Kidney tubule cell (primary cell): Measurements from ENCODE around the gene PTGR2.
"Not testable (repeated sequence)": the region's sequence is repeated elsewhere in the genome, so short reads cannot be mapped to it uniquely, and the experiment has no call there.

ENCODE experiments used
- DNase-seq: peaks from one replicate; pipeline ENCODE4 v3.0.0-alpha.2; 2018; ENCODE audit warnings: low spot score

Gene PTGR2

GRCh38 chr14:73851567-73852382, at the start of gene PTGR2:
TSS of gene PTGR2 (plus strand) at chr14:73851831. CDS start at chr14:73858863, 7,032 bp downstream.
- DNase-seq = peak; percentile 98

GRCh38 chr14:73802431-73803188, 49.0 kb upstream of the PTGR2 start:
- DNase-seq = no peak

GRCh38 chr14:73804636-73805035, 47.0 kb upstream of the PTGR2 start:
- DNase-seq = no peak

- no peak for DNase-seq
Measured at GRCh38 chr14:73807457-73807856, 44.2 kb upstream of the PTGR2 start.

- DNase-seq = no peak
Measured at GRCh38 chr14:73809391-73809790, 42.2 kb upstream of the PTGR2 start.

GRCh38 chr14:73810478-73811163, 41.0 kb upstream of the PTGR2 start:
- DNase-seq = no peak

GRCh38 chr14:73811164-73811503, 40.5 kb upstream of the PTGR2 start:
- no peak for DNase-seq

- DNase-seq = no peak
Measured at GRCh38 chr14:73814153-73814552, 37.5 kb upstream of the PTGR2 start.

GRCh38 chr14:73815849-73816248, 35.8 kb upstream of the PTGR2 start:
- no peak for DNase-seq

- DNase-seq = no peak
Measured at GRCh38 chr14:73816393-73816816, 35.2 kb upstream of the PTGR2 start.

GRCh38 chr14:73817020-73817655, 34.5 kb upstream of the PTGR2 start:
- no peak for DNase-seq

- no peak for DNase-seq
Measured at GRCh38 chr14:73818821-73819220, 32.8 kb upstream of the PTGR2 start.

GRCh38 chr14:73820631-73821030, 31.0 kb upstream of the PTGR2 start:
- no peak for DNase-seq

- no peak for DNase-seq
Measured at GRCh38 chr14:73823339-73823885, 28.2 kb upstream of the PTGR2 start.

- DNase-seq = no peak
Measured at GRCh38 chr14:73824127-73824526, 27.5 kb upstream of the PTGR2 start.

- no peak for DNase-seq
Measured at GRCh38 chr14:73824536-73824935, 27.1 kb upstream of the PTGR2 start.

- DNase-seq = peak; percentile 87
Measured at GRCh38 chr14:73825551-73826188, 26.0 kb upstream of the PTGR2 start.

- not testable (repeated sequence) for DNase-seq
Measured at GRCh38 chr14:73827190-73827589, 24.4 kb upstream of the PTGR2 start.

- no peak for DNase-seq
Measured at GRCh38 chr14:73829071-73829470, 22.6 kb upstream of the PTGR2 start.

- peak; percentile 99 for DNase-seq
Measured at GRCh38 chr14:73829526-73830431, 21.9 kb upstream of the PTGR2 start.
